ENCODE results near the gene FBN1. TPM values are rescaled to one million over a fixed set of nuclear protein-coding genes. Genes with fewer than 3 reads are reported as not detected.

The FBN1 gene
- total RNA-seq, 2 donors from 2014 or later = 57.1 to 84.9 TPM

DNA sequence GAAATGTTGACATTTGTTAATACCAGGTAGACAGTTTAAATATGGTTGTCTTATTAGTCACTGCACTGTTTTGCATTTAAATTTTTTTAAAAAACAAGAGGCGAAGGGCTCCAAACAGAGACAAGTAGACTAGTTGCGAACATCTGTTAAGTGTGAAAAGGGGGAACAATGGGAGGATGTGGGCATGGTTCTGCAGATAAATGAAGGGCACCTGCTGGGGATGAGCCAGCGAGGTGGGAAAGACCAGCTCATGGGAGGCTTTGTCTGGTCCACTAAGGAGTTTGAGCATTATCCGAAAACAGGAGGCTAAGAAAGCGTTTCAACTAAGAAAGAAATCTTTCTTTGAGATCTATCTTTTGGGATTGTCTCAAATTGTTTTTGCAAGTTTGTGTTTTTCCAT, 72.7 kb downstream of the FBN1 start:
- Histone ChIP-seq H3K27ac (no peak overlapping the region), H3K4me3 (no peak overlapping the region), H3K36me3 (no peaks in the 10 kb centered on the region), H3K9me3 (no peaks in the 10 kb centered on the region), H3K27me3 (no peaks in the 10 kb centered on the region), H3K4me1 (peaks cover 0 to 4% of the 10 kb centered on the region in 2 donors)
- TF ChIP-seq, protein P1, sequence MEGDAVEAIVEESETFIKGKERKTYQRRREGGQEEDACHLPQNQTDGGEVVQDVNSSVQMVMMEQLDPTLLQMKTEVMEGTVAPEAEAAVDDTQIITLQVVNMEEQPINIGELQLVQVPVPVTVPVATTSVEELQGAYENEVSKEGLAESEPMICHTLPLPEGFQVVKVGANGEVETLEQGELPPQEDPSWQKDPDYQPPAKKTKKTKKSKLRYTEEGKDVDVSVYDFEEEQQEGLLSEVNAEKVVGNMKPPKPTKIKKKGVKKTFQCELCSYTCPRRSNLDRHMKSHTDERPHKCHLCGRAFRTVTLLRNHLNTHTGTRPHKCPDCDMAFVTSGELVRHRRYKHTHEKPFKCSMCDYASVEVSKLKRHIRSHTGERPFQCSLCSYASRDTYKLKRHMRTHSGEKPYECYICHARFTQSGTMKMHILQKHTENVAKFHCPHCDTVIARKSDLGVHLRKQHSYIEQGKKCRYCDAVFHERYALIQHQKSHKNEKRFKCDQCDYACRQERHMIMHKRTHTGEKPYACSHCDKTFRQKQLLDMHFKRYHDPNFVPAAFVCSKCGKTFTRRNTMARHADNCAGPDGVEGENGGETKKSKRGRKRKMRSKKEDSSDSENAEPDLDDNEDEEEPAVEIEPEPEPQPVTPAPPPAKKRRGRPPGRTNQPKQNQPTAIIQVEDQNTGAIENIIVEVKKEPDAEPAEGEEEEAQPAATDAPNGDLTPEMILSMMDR (IDR thresholded peaks at IDR 0.05) = no peak
- no peak for DNase-seq (ENCODE audit: low spot score)

DNA sequence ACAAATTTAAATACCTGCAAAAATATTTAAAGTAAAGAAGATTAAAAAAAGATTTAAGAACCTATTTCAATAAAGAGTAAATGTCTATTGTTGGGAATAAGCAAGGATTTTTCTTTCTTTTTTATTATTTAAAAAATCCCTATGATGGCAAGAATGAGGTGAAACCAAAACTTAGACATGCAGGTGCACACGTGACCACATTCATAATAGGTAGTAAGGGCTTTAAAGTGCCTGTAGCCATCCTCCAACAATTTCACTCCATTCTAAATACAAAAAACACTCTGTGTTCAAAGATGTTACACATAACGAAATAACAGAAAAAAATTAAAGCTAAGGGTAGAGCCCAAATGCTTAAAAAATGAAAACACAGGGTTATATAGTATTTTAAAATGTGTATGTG, 74.0 kb downstream of the FBN1 start:
- Histone ChIP-seq H3K36me3 (no peaks in the 10 kb centered on the region), H3K4me3 (no peak overlapping the region), H3K9me3 (no peaks in the 10 kb centered on the region), H3K4me1 (peaks cover 0 to 10% of the 10 kb centered on the region in 2 donors), H3K27me3 (no peaks in the 10 kb centered on the region), H3K27ac (no peak overlapping the region)
- DNase-seq (ENCODE audit: low spot score) = no peak
- TF ChIP-seq, protein P1 (IDR thresholded peaks at IDR 0.05) = no peak

DNA sequence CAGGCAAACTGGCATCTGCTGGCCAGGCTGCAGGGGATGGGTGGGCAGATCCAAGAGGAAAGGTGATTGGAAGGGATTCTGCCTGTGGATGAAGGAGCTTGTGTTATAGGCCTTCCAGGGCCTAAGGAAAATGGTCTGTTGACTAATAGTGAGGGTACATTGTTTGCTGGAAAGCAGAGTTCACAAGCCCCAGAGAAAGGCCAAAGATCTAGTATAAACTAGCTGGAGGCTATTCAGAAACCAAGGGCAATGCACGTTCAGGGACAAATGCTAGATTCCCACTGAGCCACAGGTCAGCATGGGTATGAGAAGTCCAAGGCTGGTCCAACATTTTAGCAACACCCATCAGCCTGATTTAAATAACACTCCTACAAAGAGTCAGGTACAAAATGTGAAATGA, 74.7 kb downstream of the FBN1 start:
- Histone ChIP-seq H3K27ac (no peak overlapping the region), H3K4me1 (peaks cover 0 to 17% of the 10 kb centered on the region in 2 donors), H3K27me3 (no peaks in the 10 kb centered on the region), H3K4me3 (no peak overlapping the region), H3K9me3 (no peaks in the 10 kb centered on the region), H3K36me3 (no peaks in the 10 kb centered on the region)
- DNase-seq (ENCODE audit: low spot score) = no peak
- TF ChIP-seq, protein P1 (IDR thresholded peaks at IDR 0.05) = no peak

DNA sequence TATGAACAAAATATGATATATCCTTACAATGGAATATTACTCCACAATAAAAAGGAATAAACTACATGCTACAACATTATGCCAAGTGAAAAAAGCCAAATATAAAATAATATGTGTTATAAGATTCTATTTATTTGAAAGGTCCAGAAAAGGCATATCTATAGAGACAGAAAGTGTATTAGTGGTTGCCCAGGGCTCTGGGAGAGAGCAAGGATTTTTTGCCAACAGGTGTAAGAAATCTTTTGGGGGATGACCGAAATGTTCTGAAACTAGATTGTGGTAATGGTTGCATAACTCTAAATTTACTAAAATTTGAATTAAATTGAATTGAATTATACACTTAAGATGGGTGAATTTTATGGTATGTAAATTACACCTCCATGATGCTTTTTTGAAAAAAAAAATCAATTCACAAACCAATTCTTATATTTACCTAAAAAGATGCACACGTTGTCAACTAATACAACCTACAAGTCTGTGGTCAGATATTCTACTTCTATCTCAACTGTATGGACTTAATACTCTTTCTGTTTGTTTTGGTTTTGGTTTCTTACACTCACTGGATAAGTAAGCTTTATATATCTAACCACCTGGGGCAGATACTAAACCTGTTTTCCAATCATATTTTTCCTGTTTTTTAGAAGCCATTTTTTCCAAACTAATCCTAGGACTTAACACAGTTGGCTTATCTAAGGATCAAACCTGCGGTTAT, 75.8 kb downstream of the FBN1 start:
- Histone ChIP-seq H3K27me3 (no peaks in the 10 kb centered on the region), H3K9me3 (no peaks in the 10 kb centered on the region), H3K4me1 (peaks cover 0 to 19% of the 10 kb centered on the region in 2 donors), H3K4me3 (no peak overlapping the region), H3K36me3 (no peaks in the 10 kb centered on the region), H3K27ac (no peak overlapping the region)
- TF ChIP-seq, protein P1 (IDR thresholded peaks at IDR 0.05) = no peak
- no peak for DNase-seq (ENCODE audit: low spot score)

DNA sequence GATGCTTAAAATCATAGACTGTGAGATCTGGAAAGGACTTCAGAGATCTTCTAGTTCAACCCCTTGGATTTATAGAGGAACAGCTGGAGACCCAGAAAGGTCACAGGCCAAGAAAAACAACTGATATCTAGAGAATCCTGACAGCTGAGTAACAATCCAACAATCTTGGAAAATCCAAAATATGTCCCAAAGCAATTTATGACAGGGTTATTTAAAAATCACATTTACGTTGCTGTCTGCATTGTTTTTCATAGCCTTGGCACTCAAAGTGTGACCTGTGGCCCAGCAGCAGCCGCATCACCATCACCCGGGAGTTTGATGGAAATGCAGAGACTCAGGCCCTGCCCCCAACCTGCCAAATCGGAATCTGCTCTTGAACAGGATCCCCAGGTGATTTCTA, 78.8 kb downstream of the FBN1 start:
- Histone ChIP-seq H3K36me3 (no peaks in the 10 kb centered on the region), H3K27me3 (no peaks in the 10 kb centered on the region), H3K27ac (peak overlapping the region; percentile 1 to 28)

More for the DNA sequence above, 78.8 kb downstream of the FBN1 start:
- TF ChIP-seq, protein P1 (IDR thresholded peaks at IDR 0.05) = no peak
- peaks cover 0 to 19% of the 10 kb centered on the region in 2 donors for H3K4me1 ChIP-seq
- no peak overlapping the region for H3K4me3 ChIP-seq
- no peaks in the 10 kb centered on the region for H3K9me3 ChIP-seq
- no peak for DNase-seq (ENCODE audit: low spot score)

Measured in right atrium auricular region (tissue), 2 donors.